GM13977 (cell line): ENCODE measurements around the gene RDM1.

Source experiments
- DNase-seq: peaks from one replicate; pipeline ENCODE4 v3.0.0; 2012; ENCODE audit warnings: low spot score
- in situ Hi-C: fragments of 300-500 bp; cut with MboI; formaldehyde crosslinking; loops from one replicate; pipeline ENCODE4 v1.12.0; 2022; ENCODE audit warnings: low sequenced_read_pairs, low pct_unique_long_range_greater_than_20kb, mixed read lengths, inconsistent platforms; ENCODE audit not compliant: unreplicated experiment
- TF ChIP-seq, protein P1 (sequence below): IDR thresholded peaks from 2 replicates; pipeline ENCODE4 v1.5.1; 2012; ENCODE audit warnings: mild to moderate bottlenecking, control low read depth; ENCODE audit not compliant: insufficient read depth; ENCODE audit errors: extremely low read depth, missing control alignments

The RDM1 gene

DNA sequence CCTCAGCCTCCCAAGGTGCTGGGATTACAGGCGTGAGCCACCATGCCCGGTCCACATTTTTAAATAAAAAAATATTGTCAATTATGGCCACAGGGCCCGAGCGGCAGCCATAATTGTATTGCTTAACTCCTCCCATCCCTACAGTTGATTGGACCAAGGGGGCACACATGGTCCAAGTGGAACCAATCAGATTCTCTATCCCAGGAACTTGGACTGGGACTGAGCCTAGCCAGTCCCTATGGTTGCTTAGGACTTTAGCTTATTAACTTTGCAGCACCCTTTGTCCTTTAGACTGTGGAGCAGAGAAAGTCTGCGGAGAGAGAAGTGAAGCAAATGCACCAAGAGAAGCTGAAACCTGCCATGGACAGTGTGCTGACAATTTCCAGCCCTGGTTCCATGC lies 5.5 kb upstream of the RDM1 start:
- TF ChIP-seq, protein P1, sequence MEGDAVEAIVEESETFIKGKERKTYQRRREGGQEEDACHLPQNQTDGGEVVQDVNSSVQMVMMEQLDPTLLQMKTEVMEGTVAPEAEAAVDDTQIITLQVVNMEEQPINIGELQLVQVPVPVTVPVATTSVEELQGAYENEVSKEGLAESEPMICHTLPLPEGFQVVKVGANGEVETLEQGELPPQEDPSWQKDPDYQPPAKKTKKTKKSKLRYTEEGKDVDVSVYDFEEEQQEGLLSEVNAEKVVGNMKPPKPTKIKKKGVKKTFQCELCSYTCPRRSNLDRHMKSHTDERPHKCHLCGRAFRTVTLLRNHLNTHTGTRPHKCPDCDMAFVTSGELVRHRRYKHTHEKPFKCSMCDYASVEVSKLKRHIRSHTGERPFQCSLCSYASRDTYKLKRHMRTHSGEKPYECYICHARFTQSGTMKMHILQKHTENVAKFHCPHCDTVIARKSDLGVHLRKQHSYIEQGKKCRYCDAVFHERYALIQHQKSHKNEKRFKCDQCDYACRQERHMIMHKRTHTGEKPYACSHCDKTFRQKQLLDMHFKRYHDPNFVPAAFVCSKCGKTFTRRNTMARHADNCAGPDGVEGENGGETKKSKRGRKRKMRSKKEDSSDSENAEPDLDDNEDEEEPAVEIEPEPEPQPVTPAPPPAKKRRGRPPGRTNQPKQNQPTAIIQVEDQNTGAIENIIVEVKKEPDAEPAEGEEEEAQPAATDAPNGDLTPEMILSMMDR, result no peak
- in situ Hi-C loops, result no loop called here
- no peak for DNase-seq

GRCh38 chr17:35934760-35935159 lies 4.2 kb upstream of the RDM1 start:
- TF ChIP-seq, protein P1, result no peak
- in situ Hi-C loops, result no loop called here
- DNase-seq, result no peak

GRCh38 chr17:35932586-35932985 lies 2.0 kb upstream of the RDM1 start:
- in situ Hi-C loops, result no loop called here
- TF ChIP-seq, protein P1, result no peak
- DNase-seq, result no peak

DNA sequence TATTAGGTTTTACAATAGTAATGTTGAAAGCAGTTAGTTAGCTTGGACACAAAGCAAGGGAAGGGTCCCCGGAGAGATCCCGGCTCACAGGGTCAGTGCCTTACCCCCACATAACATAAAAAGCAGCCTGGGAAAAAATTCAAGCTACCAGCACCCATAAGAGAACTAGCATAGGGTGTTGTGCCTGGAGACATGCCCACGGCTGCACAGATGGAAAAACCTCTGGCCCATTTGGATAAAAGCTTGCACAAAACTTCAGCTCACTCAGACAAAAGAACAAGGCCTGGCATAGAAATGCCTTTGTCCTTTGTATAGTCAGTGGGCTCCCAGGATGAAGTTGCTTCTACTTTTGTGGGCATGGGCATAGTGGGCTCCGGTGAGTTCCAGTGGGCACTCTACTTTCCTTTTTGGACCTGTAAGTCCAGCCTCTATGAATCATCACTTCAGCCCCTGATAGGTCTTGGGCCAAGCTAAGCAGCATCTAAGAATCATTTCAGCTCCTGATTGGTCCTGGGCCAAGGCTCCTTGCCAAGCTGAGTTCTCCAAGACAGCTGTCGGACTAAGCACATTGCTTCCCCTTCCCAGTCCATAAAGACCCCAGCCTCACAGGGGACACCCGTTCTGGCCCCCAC lies 1.3 kb upstream of the RDM1 start:
- TF ChIP-seq, protein P1, result no peak
- DNase-seq, result no peak
- in situ Hi-C loops, result no loop called here

GRCh38 chr17:35927714-35928113 lies 2.9 kb downstream of the RDM1 start:
- in situ Hi-C loops, result no loop called here
- no peak for DNase-seq
- TF ChIP-seq, protein P1, result no peak

- in situ Hi-C loops, result no loop called here
- TF ChIP-seq, protein P1, result no peak
- peak; percentile 31 for DNase-seq
Observed at GRCh38 chr17:35923609-35924114, 6.9 kb downstream of the RDM1 start.
